ENCODE results near the gene SRP19.

The SRP19 gene

GRCh38 chr5:112830378-112830777 is 30.7 kb upstream of the SRP19 start:
- H3K4me3 ChIP-seq (ENCODE audit: low read length), result no peak overlapping the region
- DNase-seq (ENCODE audit: low read depth), result no peak
- TF ChIP-seq, protein P1, sequence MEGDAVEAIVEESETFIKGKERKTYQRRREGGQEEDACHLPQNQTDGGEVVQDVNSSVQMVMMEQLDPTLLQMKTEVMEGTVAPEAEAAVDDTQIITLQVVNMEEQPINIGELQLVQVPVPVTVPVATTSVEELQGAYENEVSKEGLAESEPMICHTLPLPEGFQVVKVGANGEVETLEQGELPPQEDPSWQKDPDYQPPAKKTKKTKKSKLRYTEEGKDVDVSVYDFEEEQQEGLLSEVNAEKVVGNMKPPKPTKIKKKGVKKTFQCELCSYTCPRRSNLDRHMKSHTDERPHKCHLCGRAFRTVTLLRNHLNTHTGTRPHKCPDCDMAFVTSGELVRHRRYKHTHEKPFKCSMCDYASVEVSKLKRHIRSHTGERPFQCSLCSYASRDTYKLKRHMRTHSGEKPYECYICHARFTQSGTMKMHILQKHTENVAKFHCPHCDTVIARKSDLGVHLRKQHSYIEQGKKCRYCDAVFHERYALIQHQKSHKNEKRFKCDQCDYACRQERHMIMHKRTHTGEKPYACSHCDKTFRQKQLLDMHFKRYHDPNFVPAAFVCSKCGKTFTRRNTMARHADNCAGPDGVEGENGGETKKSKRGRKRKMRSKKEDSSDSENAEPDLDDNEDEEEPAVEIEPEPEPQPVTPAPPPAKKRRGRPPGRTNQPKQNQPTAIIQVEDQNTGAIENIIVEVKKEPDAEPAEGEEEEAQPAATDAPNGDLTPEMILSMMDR (IDR thresholded peaks at IDR 0.05; ENCODE audit: insufficient read depth, low read depth, low read length, missing control alignments), result no peak

- DNase-seq (ENCODE audit: low read depth), result no peak
- TF ChIP-seq, protein P1 (IDR thresholded peaks at IDR 0.05; ENCODE audit: insufficient read depth, low read depth, low read length, missing control alignments), result no peak
- H3K4me3 ChIP-seq (ENCODE audit: low read length), result no peak overlapping the region
Observed at GRCh38 chr5:112833971-112834370, 27.1 kb upstream of the SRP19 start.

DNA sequence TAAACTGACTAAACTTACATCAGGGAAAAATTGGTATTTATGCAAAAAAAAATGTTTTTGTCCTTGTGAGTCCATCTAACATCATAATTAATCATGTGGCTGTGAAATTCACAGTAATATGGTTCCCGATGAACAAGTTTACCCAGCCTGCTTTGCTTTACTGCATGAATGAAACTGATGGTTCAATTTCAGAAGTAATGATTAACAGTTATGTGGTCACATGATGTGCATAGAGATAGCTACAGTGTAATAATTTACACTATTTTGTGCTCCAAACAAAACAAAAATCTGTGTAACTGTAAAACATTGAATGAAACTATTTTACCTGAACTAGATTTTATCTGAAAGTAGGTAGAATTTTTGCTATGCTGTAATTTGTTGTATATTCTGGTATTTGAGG is 16.6 kb upstream of the SRP19 start:
- no peak overlapping the region for H3K4me3 ChIP-seq (ENCODE audit: low read length)
- TF ChIP-seq, protein P1 (IDR thresholded peaks at IDR 0.05; ENCODE audit: insufficient read depth, low read depth, low read length, missing control alignments), result no peak
- DNase-seq (ENCODE audit: low read depth), result no peak

DNA sequence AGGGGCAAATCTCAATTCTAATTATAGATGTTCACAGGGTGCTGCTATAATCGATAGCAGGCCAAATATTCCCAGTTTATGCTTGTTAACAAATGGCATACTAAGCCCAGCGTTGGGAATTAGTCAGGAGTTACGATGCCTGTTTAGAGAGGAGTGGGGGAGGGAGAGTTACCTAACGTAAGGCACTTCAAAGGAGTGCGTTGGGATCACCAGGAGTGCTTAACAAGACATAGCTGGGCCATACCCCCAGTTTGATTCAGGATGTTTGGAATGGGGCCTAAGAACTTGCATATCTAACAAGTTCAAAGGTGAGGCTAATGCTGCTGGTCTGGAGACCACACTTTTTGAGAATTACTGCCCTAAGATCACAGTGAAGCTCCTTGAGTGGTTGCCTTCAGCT is 14.5 kb upstream of the SRP19 start:
- TF ChIP-seq, protein P1 (IDR thresholded peaks at IDR 0.05; ENCODE audit: insufficient read depth, low read depth, low read length, missing control alignments), result no peak
- DNase-seq (ENCODE audit: low read depth), result no peak
- no peak overlapping the region for H3K4me3 ChIP-seq (ENCODE audit: low read length)

DNA sequence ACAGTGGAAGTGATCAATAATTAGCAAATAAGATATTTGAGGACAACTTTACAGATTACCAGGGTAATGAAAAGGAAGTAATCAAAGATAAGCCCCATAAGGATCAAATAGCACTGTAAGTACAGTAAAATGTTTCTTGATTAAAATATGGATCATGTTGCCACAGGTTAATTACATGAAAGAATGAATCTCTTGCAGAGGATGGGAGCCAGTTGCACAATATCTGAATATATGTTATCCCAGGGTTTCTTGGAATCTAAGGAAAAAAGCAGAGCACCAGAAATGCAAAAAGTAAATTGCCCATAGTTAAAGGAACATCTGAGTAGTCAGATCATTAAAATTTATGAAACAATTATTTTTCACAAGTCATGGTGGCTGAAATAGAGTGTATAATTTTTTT is 13.8 kb upstream of the SRP19 start:
- TF ChIP-seq, protein P1 (IDR thresholded peaks at IDR 0.05; ENCODE audit: insufficient read depth, low read depth, low read length, missing control alignments), result no peak
- DNase-seq (ENCODE audit: low read depth), result no peak
- no peak overlapping the region for H3K4me3 ChIP-seq (ENCODE audit: low read length)

DNA sequence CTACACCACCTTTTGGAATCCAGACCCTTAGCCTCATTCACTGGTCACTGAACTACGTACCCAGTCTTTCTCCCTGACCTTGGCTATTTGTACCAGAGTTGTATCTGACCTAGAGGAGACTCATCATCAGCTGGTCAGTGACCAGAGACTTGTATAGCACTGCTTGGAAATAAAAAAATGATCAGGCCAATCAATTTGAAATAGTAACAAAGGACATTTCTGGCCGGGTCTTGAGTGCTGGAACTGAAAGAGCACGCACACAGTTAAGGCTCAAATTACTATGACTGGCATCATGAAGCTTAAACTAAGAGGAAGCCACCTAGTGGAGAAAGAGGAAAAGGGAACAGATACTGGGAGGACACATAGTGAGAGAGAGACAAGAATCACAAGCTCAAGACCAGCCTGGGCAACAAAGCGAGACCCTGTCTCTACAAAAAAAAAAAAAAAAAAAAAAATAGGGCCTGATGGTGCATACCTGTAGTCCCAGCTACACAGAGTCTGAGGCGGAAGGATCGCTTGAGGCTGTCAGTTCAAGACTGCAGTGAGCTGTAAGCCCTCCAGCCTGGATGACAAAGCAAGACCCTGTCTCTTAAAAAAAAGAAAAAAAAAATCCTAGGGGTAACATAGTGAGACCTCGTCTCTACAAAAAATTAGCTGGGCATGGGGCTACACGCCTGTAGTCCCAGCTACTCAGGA is 12.8 kb upstream of the SRP19 start:
- TF ChIP-seq, protein P1 (IDR thresholded peaks at IDR 0.05; ENCODE audit: insufficient read depth, low read depth, low read length, missing control alignments), result peak; percentile 81
- peak; percentile 77 for DNase-seq (ENCODE audit: low read depth)
- H3K4me3 ChIP-seq (ENCODE audit: low read length), result no peak overlapping the region

DNA sequence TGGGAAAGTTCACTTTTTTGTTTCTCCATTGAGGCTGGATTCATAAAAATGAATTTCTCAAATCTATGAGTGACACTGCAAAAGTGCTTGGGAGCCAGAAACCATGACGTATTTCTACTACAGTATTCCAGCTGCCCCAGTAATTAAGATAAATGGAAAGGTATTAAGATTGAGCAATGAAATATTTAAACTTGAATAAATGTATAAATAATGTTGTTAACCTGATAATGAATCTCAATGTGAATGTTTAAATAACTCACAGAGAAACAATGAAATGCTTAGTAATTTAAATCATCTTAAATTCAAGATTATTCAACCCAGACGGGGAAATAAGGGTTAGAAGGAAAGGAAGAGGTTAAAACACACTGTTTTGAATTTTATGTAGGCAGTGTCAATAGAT is 11.2 kb upstream of the SRP19 start:
- TF ChIP-seq, protein P1 (IDR thresholded peaks at IDR 0.05; ENCODE audit: insufficient read depth, low read depth, low read length, missing control alignments), result no peak
- DNase-seq (ENCODE audit: low read depth), result no peak
- no peak overlapping the region for H3K4me3 ChIP-seq (ENCODE audit: low read length)

Data from epithelial cell of esophagus (primary cell).